ENCODE results near the gene PHF5A. TPM values are rescaled to one million over a fixed set of nuclear protein-coding genes. Genes with fewer than 3 reads are reported as not detected.
"Not testable (repeated sequence)": the region's sequence is repeated elsewhere in the genome, so short reads cannot be mapped to it uniquely, and the experiment has no call there.

Gene PHF5A
- total RNA-seq, 1 experiment from 2014 or later, result 80.4 TPM

- Histone ChIP-seq H3K27ac (ENCODE audit: low read length) (peak overlapping the region; percentile 76), H2AFZ (ENCODE audit: low read length) (peak overlapping the region; percentile 76), H3K9ac (ENCODE audit: low read length) (peak overlapping the region; percentile 88), H3K9me3 (ENCODE audit: low read length) (no peaks in the 10 kb centered on the region), H3K9me2 (replicated peaks; ENCODE audit: low read length) (no peaks in the 10 kb centered on the region), H4K20me1 (ENCODE audit: low read length) (no peaks in the 10 kb centered on the region), H3K79me2 (ENCODE audit: low read length) (peaks cover 86% of the 10 kb centered on the region), H3K4me1 (ENCODE audit: insufficient read depth, low read length) (peaks cover 23% of the 10 kb centered on the region), H3F3A (ENCODE audit: low read length, unreplicated experiment) (no peaks in the 10 kb centered on the region), H3K4me3 (ENCODE audit: low read length) (peak overlapping the region; percentile 95), H3K4me2 (ENCODE audit: low read length) (peak overlapping the region; percentile 92), H3K27me3 (ENCODE audit: low read length) (no peaks in the 10 kb centered on the region), H3K36me3 (ENCODE audit: low read depth, low read length) (peaks cover 28% of the 10 kb centered on the region)
- BruUV-seq (replicated peaks), result TSS peak; percentile 58
- CTCF ChIA-PET, result interaction anchor here (1.1 kb wide), 1 partner anchor 66 kb away, joined by 4 read pairs; no protein-coding TSS in a partner anchor
- ATAC-seq (peak; percentile 21), DNase-seq (peak; percentile 10)
- TF ChIP-seq CTCF (conservative IDR thresholded peaks at IDR 0.05; ENCODE audit: low read depth, low read length) (no peak), EZH2phosphoT487 (IDR thresholded peaks at IDR 0.05; ENCODE audit: borderline replicate concordance, low read length) (no peak)
- intact Hi-C loops (cut with micrococcal nuclease), result no loop called here
- POLR2A ChIA-PET (ENCODE audit: unreplicated experiment), result interaction anchor here (0.6 kb wide), 1 partner anchor 23 kb away, joined by 3 read pairs; the partner anchor contains the start of gene TOB2
Measured at GRCh38 chr22:41469218-41469851, 843 bp upstream of the PHF5A start.

GRCh38 chr22:41461901-41462300 lies 6.6 kb downstream of the PHF5A start:
- Histone ChIP-seq H3K9me2 (replicated peaks; ENCODE audit: low read length) (no peaks in the 10 kb centered on the region), H3K9ac (ENCODE audit: low read length) (no peak overlapping the region), H3K27me3 (ENCODE audit: low read length) (no peaks in the 10 kb centered on the region), H3K27ac (ENCODE audit: low read length) (no peak overlapping the region), H4K20me1 (ENCODE audit: low read length) (no peaks in the 10 kb centered on the region), H3K79me2 (ENCODE audit: low read length) (peaks cover 24% of the 10 kb centered on the region), H3K36me3 (ENCODE audit: low read depth, low read length) (peaks cover 31% of the 10 kb centered on the region), H3K4me3 (ENCODE audit: low read length) (no peak overlapping the region), H3K4me2 (ENCODE audit: low read length) (no peak overlapping the region), H3K9me3 (ENCODE audit: low read length) (no peaks in the 10 kb centered on the region), H2AFZ (ENCODE audit: low read length) (no peak overlapping the region), H3F3A (ENCODE audit: low read length, unreplicated experiment) (no peaks in the 10 kb centered on the region), H3K4me1 (ENCODE audit: insufficient read depth, low read length) (no peaks in the 10 kb centered on the region)
- CTCF ChIA-PET, result no interaction called here
- POLR2A ChIA-PET (ENCODE audit: unreplicated experiment), result no interaction called here
- DNase-seq (no peak), ATAC-seq (no peak)
- TF ChIP-seq EZH2phosphoT487 (IDR thresholded peaks at IDR 0.05; ENCODE audit: borderline replicate concordance, low read length) (no peak), CTCF (conservative IDR thresholded peaks at IDR 0.05; ENCODE audit: low read depth, low read length) (no peak), EZH2 (IDR thresholded peaks at IDR 0.05; ENCODE audit: low read length, unreplicated experiment) (no peak)
- BruUV-seq (replicated peaks), result no TSS peak
- intact Hi-C loops (cut with micrococcal nuclease), result no loop called here

- H3K9me2 ChIP-seq (replicated peaks; ENCODE audit: low read length); H3F3A ChIP-seq (ENCODE audit: low read length, unreplicated experiment); H3K4me1 ChIP-seq (ENCODE audit: insufficient read depth, low read length); H4K20me1 ChIP-seq (ENCODE audit: low read length); H3K27me3 ChIP-seq (ENCODE audit: low read length); H2AFZ ChIP-seq (ENCODE audit: low read length); H3K9me3 ChIP-seq (ENCODE audit: low read length); H3K4me3 ChIP-seq (ENCODE audit: low read length); CTCF ChIA-PET; H3K4me2 ChIP-seq (ENCODE audit: low read length); H3K27ac ChIP-seq (ENCODE audit: low read length); ATAC-seq; BruUV-seq (replicated peaks); DNase-seq; intact Hi-C loops (cut with micrococcal nuclease); H3K9ac ChIP-seq (ENCODE audit: low read length): not testable (repeated sequence)
- Histone ChIP-seq H3K36me3 (ENCODE audit: low read depth, low read length) (peaks cover 24% of the 10 kb centered on the region), H3K79me2 (ENCODE audit: low read length) (peaks cover 13% of the 10 kb centered on the region; the same call in 1 of the 2 replicates)
- POLR2A ChIA-PET (ENCODE audit: unreplicated experiment), result interaction anchor here (0.6 kb wide), 1 partner anchor 143 kb away, joined by 9 read pairs; no protein-coding TSS in a partner anchor
Measured at GRCh38 chr22:41460071-41460470, 8.4 kb downstream of the PHF5A start.
